HCT116 (cell line): ENCODE results near the gene PTCD3. TPM values are rescaled to one million over a fixed set of nuclear protein-coding genes. Genes with fewer than 3 reads are reported as not detected.
A peak's percentile ranks its signal among the peaks of the same experiment; 100 is the strongest.

ENCODE experiments used
- ATAC-seq: fragments of 200-7000 bp; cut with Tn5 transposase; 2 replicates; pipeline ENCODE4 v1.9.1; 2020; ENCODE audit warnings: mild to moderate bottlenecking, moderate library complexity
- BruUV-seq: library from RNA; stranded (reverse); fragments of 400-500 nt; replicated peaks from 2 replicates; lab custom pipeline; 2021; lab: Mats Ljungman, UMichigan
- CTCF ChIA-PET: fragments of 300-600 bp; sonication (Branson Sonifier 250); formaldehyde crosslinking; loops from one replicate; lab custom pipeline; 2021; ENCODE audit warnings: antibody characterized with exemption; lab: Charles Lee
- POLR2A ChIA-PET: fragments of 300-600, 350-600 bp; sonication (Branson Sonifier 250); formaldehyde crosslinking; loops from one replicate; lab custom pipeline; 2021; ENCODE audit warnings: antibody characterized with exemption; lab: Charles Lee
- RAD21 ChIA-PET, 2 experiments: fragments of 300-600 bp; sonication (Branson Sonifier 250); formaldehyde crosslinking; loops; one replicate each; lab custom pipeline; 2023; ENCODE audit warnings: low total read pairs in 2 of 2; ENCODE audit not compliant: uncharacterized antibody in 2 of 2, unreplicated experiment in 2 of 2, low non-redundant PET in 1 of 2; lab: Charles Lee
- DNase-seq: peaks from one replicate; pipeline ENCODE4 v3.0.0-alpha.2; 2010; ENCODE audit warnings: low read depth, low spot score
- H2AFZ ChIP-seq: fragments of 200-600 bp; shearing (Covaris generic), sonication (generic); 2 replicates; pipeline ENCODE4 v1.6.1; 2017; ENCODE audit warnings: low read depth, mixed run types, mixed read lengths, antibody characterized with exemption, low read length; ENCODE audit not compliant: poor library complexity, severe bottlenecking
- H3K27ac ChIP-seq: 2 replicates; pipeline ENCODE4 v1.5.1; 2012; ENCODE audit warnings: low read depth, low read length
- H3K27me3 ChIP-seq: fragments of 200-600 bp; sonication (generic); 2 replicates; pipeline ENCODE4 v1.6.1; 2016; ENCODE audit warnings: mixed run types, low read length, mixed read lengths; ENCODE audit not compliant: insufficient read depth
- H3K36me3 ChIP-seq, 2 experiments: fragments of 200-500 bp in 1 of 2; fragments of 200-600 bp in 1 of 2; sonication (Bioruptor generic) in 1 of 2; sonication (generic) in 1 of 2; 2 replicates each; pipeline versions ENCODE4 v1.5.1 to v1.6.1; 2014 to 2016; ENCODE audit warnings: low read length in 2 of 2, inconsistent platforms in 1 of 2, mixed read lengths in 1 of 2, mixed run types in 1 of 2; ENCODE audit not compliant: insufficient read depth in 2 of 2, control insufficient read depth in 1 of 2
- H3K4me1 ChIP-seq, 2 experiments: fragments of 200-600 bp in 1 of 2; sonication (generic) in 1 of 2; 2 replicates each; pipeline versions ENCODE4 v1.5.1 to v1.6.1; 2012 to 2017; ENCODE audit warnings: low read length in 2 of 2, inconsistent platforms in 1 of 2, mild to moderate bottlenecking in 1 of 2, mixed read lengths in 1 of 2, mixed run types in 1 of 2, moderate library complexity in 1 of 2; ENCODE audit not compliant: insufficient read depth in 2 of 2, control insufficient read depth in 1 of 2
- H3K4me2 ChIP-seq: fragments of 200-600 bp; sonication (generic); 2 replicates; pipeline ENCODE4 v1.6.1; 2017; ENCODE audit warnings: mixed run types, low read length, mixed read lengths
- H3K4me3 ChIP-seq, 2 experiments: fragments of 200-600 bp in 1 of 2; sonication (generic) in 1 of 2; replicated peaks in 1 of 2; 2 replicates each; pipeline ENCODE4 v1.5.1; 2011 to 2016; ENCODE audit warnings: low read length in 2 of 2, control low read depth in 1 of 2, low read depth in 1 of 2, mild to moderate bottlenecking in 1 of 2, mixed read lengths in 1 of 2, mixed run types in 1 of 2
- H3K79me2 ChIP-seq: fragments of 200-600 bp; sonication (generic); 2 replicates; pipeline ENCODE4 v1.6.1; 2017; ENCODE audit warnings: mild to moderate bottlenecking, mixed run types, low read length, moderate library complexity, mixed read lengths; ENCODE audit not compliant: insufficient read depth
- H3K9ac ChIP-seq: fragments of 200-600 bp; sonication (generic); 2 replicates; pipeline ENCODE4 v1.6.1; 2016; ENCODE audit warnings: low read length, mixed read lengths
- H3K9me2 ChIP-seq: fragments of 200-600 bp; sonication (generic), shearing (Covaris generic); 2 replicates; pipeline ENCODE4 v1.6.1; 2017; ENCODE audit warnings: mixed run types, mild to moderate bottlenecking, moderate library complexity; ENCODE audit not compliant: insufficient read depth
- H3K9me3 ChIP-seq, 2 experiments: fragments of 200-500 bp in 1 of 2; fragments of 200-600 bp in 1 of 2; sonication (Bioruptor generic) in 1 of 2; sonication (generic) in 1 of 2; 2 replicates each; pipeline ENCODE4 v1.6.1; 2014 to 2017; ENCODE audit warnings: low read length in 2 of 2, mixed read lengths in 2 of 2, inconsistent platforms in 1 of 2, low read depth in 1 of 2, mild to moderate bottlenecking in 1 of 2, mixed run types in 1 of 2, moderate library complexity in 1 of 2; ENCODE audit not compliant: control insufficient read depth in 1 of 2, insufficient read depth in 1 of 2
- H4K20me1 ChIP-seq: fragments of 200-600 bp; sonication (generic), shearing (Covaris generic); 2 replicates; pipeline ENCODE4 v1.6.1; 2017; ENCODE audit warnings: mixed run types, mild to moderate bottlenecking, moderate library complexity; ENCODE audit not compliant: insufficient read depth
- CTCF ChIP-seq, 3 experiments: fragments of 200-600 bp in 1 of 3; sonication (generic) in 1 of 3; IDR thresholded peaks in 2 of 3; conservative IDR thresholded peaks in 1 of 3; 2 replicates each; pipeline ENCODE4 v1.5.1; 2012 to 2017; ENCODE audit warnings: low read depth in 2 of 3, low read length in 2 of 3, antibody characterized with exemption in 1 of 3, borderline replicate concordance in 1 of 3, control low read depth in 1 of 3, mild to moderate bottlenecking in 1 of 3, mixed read lengths in 1 of 3, mixed run types in 1 of 3, moderate library complexity in 1 of 3; ENCODE audit not compliant: insufficient read depth in 1 of 3
- EGR1 ChIP-seq: IDR thresholded peaks from 2 replicates; pipeline ENCODE4 v1.6.1; 2012; ENCODE audit warnings: low read depth
- EZH2 ChIP-seq: fragments of 200-600 bp; sonication (generic); IDR thresholded peaks from 2 replicates; pipeline ENCODE4 v1.6.1; 2017; ENCODE audit warnings: antibody characterized with exemption, mixed run types
- JUND ChIP-seq: IDR thresholded peaks from 2 replicates; pipeline ENCODE4 v1.6.1; 2012
- RAD21 ChIP-seq: IDR thresholded peaks from 2 replicates; pipeline ENCODE4 v1.6.1; 2012; ENCODE audit warnings: low read depth, mild to moderate bottlenecking
- ZFX ChIP-seq: fragments of 450-650 bp; IDR thresholded peaks from 2 replicates; pipeline ENCODE4 v1.6.1; 2017
- intact Hi-C: fragments of 100-400 bp; cut with micrococcal nuclease; formaldehyde crosslinking; loops from 2 replicates; pipeline ENCODE4 v1.10.0; 2022
- total RNA-seq: library from RNA; stranded (reverse); gene quantifications from one replicate; pipeline ENCODE4 v1.2.1, GENCODE V29; 2021; ENCODE audit not compliant: unreplicated experiment

The PTCD3 gene
- total RNA-seq, 1 experiment from 2014 or later: 154 TPM

- H3K9me3 ChIP-seq: no peaks in the 10 kb centered on the region
- no peak overlapping the region for H2AFZ ChIP-seq
- H3K27me3 ChIP-seq: no peaks in the 10 kb centered on the region
- ATAC-seq (peak; percentile 94), DNase-seq (peak; percentile 24)
- no peak overlapping the region for H3K27ac ChIP-seq
- TF ChIP-seq JUND (no peak), EGR1 (no peak), RAD21 (peak; percentile 79), EZH2 (no peak), CTCF (IDR thresholded peaks at IDR 0.05 in 2 of 3, conservative IDR thresholded peaks at IDR 0.05 in 1 of 3; ENCODE audit: borderline replicate concordance in 1 of 3, insufficient read depth in 1 of 3, low read depth in 2 of 3, low read length in 2 of 3) (peak; percentile 75 to 89 (median 84)), ZFX (no peak)
- H3K9ac ChIP-seq: no peak overlapping the region
- H4K20me1 ChIP-seq: no peaks in the 10 kb centered on the region
- no peaks in the 10 kb centered on the region for H3K9me2 ChIP-seq
- H3K79me2 ChIP-seq: 0 out of 2 replicates have a peak, but pooled peaks cover 6% of the 10 kb centered on the region
- no TSS peak for BruUV-seq
- intact Hi-C loops: loop anchor here (10.0 kb wide), 1 partner anchor 355 kb away; no protein-coding TSS in a partner anchor
- no peak overlapping the region for H3K4me2 ChIP-seq
- ChIA-PET POLR2A (no interaction called here), CTCF (interaction anchor here (0.9 to 6.7 kb wide), 7 partner anchors 44 to 351 kb away, joined by 3 to 95 read pairs (median 4); no protein-coding TSS in a partner anchor), RAD21 (interaction anchor here (1.6 to 3.5 kb wide), 3 partner anchors 250 to 253 kb away, joined by 5 to 22 read pairs (median 6); no protein-coding TSS in a partner anchor)
- no peak overlapping the region for H3K4me3 ChIP-seq
- peaks cover 26 to 44% of the 10 kb centered on the region in 2 experiments for H3K36me3 ChIP-seq
- no peaks in the 10 kb centered on the region for H3K4me1 ChIP-seq
Measured at GRCh38 chr2:86079981-86080911, 25.8 kb upstream of the PTCD3 start.
